WTC11 (cell line): ENCODE results near the gene CRTC3.

Source experiments
- CREB1 ChIP-seq: sonication (generic); formaldehyde crosslinking; IDR thresholded peaks from 2 replicates; pipeline ENCODE4 v1.8.0; 2023; ENCODE audit warnings: mild to moderate bottlenecking, missing genetic modification reagents
- FOXK1 ChIP-seq: sonication (generic); formaldehyde crosslinking; IDR thresholded peaks from 2 replicates; pipeline ENCODE4 v1.8.0; 2022; ENCODE audit warnings: mild to moderate bottlenecking, moderate library complexity, missing genetic modification reagents
- TF ChIP-seq, protein P1 (sequence below): fragments of 200-600 bp; IDR thresholded peaks from 2 replicates; pipeline ENCODE4 v1.8.0; 2022; ENCODE audit warnings: antibody characterized with exemption
- TF ChIP-seq, protein P2 (sequence below): sonication (generic); formaldehyde crosslinking; conservative IDR thresholded peaks from 2 replicates; pipeline ENCODE4 v1.8.1; 2022; ENCODE audit warnings: mild to moderate bottlenecking, missing genetic modification reagents

DNA sequence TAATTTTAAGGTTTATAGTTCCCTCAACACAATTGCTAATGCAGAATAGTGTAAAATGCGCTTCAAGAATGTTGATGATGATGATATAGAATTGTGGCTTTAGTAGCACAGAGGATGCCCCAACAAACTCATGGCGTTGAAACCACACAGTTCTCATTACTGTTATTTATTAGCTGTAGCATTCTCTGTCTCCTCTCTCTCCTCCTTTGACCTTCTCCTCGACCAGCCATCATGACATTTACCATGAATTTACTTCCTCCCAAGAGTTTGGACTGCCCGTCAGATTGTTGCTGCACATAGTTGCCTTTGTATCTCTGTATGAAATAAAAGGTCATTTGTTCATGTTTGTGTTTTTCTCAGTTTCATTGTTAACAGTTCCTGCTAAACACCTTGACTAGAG lies 27.8 kb upstream of the CRTC3 start:
- TF ChIP-seq, protein P1, sequence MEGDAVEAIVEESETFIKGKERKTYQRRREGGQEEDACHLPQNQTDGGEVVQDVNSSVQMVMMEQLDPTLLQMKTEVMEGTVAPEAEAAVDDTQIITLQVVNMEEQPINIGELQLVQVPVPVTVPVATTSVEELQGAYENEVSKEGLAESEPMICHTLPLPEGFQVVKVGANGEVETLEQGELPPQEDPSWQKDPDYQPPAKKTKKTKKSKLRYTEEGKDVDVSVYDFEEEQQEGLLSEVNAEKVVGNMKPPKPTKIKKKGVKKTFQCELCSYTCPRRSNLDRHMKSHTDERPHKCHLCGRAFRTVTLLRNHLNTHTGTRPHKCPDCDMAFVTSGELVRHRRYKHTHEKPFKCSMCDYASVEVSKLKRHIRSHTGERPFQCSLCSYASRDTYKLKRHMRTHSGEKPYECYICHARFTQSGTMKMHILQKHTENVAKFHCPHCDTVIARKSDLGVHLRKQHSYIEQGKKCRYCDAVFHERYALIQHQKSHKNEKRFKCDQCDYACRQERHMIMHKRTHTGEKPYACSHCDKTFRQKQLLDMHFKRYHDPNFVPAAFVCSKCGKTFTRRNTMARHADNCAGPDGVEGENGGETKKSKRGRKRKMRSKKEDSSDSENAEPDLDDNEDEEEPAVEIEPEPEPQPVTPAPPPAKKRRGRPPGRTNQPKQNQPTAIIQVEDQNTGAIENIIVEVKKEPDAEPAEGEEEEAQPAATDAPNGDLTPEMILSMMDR, result no peak
- TF ChIP-seq, protein P2, sequence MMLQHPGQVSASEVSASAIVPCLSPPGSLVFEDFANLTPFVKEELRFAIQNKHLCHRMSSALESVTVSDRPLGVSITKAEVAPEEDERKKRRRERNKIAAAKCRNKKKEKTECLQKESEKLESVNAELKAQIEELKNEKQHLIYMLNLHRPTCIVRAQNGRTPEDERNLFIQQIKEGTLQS, result no peak
- TF ChIP-seq CREB1 (CRISPR knock-in tag), result no peak
- TF ChIP-seq FOXK1, result no peak
